AML-193 (cell line): ENCODE measurements around the gene ADAMTS13.

Source experiments
- DNase-seq, 2 experiments: peaks; one replicate each; lab custom pipeline; 2025; lab: John Stamatoyannopoulos, UW

The ADAMTS13 gene

DNA sequence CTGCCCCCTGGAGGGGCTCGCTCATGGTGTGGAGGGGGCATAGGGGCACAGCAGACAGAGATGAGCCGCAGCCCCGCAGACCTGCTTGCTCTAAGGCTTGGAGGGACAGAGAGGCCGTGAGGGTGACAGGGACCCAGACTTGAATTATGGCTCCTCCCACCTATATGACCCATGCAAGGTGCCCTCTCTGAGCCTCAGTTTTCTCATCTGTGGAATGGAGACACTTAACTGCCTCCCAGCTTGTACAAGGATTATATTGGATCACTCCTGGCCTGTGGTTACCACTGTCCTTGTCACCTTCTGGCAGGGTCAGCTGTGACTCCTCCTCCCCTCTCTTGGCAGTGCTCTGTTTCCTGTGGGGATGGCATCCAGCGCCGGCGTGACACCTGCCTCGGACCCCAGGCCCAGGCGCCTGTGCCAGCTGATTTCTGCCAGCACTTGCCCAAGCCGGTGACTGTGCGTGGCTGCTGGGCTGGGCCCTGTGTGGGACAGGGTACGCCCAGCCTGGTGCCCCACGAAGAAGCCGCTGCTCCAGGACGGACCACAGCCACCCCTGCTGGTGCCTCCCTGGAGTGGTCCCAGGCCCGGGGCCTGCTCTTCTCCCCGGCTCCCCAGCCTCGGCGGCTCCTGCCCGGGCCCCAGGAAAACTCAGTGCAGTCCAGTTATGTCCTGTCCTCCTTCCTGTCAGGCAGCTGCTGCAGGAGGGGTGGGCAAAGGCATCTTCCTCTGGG lies 32.9 kb downstream of the ADAMTS13 start:
- no peak for DNase-seq

DNA sequence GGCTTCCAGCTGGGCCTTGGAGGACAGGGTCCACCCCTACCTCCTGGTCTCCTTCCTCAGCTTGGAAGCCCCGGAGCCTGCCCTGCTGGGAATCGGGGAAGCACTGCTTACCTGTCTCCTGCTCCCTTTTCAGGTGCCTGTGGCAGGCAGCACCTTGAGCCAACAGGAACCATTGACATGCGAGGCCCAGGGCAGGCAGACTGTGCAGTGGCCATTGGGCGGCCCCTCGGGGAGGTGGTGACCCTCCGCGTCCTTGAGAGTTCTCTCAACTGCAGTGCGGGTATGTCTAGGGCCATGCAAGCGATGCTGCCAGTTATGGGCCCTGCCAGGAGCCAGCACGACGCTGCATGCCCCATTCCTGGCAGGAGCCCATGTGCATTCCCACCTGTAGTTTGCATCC lies 33.8 kb downstream of the ADAMTS13 start:
- no peak for DNase-seq

DNA sequence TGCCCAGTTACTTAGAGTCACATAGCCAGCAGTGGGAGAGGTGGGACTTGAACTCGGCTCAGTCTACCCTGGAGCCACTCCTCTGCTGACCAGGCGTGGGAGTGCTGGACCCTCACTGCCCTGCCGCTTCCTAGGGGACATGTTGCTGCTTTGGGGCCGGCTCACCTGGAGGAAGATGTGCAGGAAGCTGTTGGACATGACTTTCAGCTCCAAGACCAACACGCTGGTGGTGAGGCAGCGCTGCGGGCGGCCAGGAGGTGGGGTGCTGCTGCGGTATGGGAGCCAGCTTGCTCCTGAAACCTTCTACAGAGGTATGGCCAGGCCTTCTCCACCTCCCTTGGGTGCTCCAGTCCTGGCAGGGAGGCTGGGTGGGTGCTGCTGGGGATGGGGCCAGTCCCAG lies 34.2 kb downstream of the ADAMTS13 start:
- no peak for DNase-seq

DNA sequence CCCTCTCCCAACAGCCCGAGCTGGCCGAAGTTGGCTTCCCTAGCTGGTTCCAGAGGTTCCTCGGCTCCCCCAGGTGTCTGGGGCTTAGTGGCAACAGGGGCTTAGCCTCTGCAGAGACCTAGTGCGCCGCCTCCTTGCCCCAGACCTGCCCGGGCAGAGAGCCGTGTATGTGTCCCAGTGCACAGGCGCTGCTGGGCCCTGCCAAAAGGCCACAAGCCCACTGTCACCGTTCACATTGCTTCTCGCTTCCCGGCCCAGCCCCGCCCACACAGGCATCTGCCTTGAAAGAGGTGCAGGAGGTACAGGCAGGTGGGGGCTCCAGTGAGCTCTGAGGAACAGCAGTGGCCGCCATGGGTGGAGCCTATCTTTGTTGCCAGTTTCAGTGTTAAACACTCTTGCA lies 35.1 kb downstream of the ADAMTS13 start:
- no peak for DNase-seq

DNA sequence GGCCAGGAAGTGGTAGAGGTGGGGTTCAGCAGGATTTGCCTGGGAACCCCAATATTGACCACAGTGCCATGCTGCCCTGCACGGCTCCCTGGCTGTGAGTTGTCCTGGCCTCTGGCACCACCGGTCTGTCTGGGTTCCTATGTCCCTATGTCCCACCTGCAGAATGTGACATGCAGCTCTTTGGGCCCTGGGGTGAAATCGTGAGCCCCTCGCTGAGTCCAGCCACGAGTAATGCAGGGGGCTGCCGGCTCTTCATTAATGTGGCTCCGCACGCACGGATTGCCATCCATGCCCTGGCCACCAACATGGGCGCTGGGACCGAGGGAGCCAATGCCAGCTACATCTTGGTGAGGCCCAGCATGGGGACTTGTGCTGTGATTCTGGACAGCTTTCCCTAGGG lies 35.6 kb downstream of the ADAMTS13 start:
- no peak for DNase-seq

DNA sequence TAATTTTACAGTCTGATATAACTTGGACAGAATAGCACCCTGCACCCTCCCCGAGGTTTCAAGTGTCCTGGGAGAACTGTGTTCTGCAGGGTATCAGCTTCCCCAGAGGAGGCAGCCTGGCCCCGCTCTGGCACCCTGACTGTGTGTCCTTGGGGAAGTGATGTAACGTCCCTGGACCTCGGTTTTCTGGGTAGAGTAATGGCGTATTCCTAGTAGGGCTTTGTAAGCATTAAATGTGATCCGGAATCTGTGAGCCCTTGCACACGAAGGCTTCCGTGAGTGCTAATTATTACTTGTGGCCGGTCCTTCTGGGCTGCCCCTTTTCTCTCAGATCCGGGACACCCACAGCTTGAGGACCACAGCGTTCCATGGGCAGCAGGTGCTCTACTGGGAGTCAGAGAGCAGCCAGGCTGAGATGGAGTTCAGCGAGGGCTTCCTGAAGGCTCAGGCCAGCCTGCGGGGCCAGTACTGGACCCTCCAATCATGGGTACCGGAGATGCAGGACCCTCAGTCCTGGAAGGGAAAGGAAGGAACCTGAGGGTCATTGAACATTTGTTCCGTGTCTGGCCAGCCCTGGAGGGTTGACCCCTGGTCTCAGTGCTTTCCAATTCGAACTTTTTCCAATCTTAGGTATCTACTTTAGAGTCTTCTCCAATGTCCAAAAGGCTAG lies 36.6 kb downstream of the ADAMTS13 start:
- DNase-seq: no peak

DNA sequence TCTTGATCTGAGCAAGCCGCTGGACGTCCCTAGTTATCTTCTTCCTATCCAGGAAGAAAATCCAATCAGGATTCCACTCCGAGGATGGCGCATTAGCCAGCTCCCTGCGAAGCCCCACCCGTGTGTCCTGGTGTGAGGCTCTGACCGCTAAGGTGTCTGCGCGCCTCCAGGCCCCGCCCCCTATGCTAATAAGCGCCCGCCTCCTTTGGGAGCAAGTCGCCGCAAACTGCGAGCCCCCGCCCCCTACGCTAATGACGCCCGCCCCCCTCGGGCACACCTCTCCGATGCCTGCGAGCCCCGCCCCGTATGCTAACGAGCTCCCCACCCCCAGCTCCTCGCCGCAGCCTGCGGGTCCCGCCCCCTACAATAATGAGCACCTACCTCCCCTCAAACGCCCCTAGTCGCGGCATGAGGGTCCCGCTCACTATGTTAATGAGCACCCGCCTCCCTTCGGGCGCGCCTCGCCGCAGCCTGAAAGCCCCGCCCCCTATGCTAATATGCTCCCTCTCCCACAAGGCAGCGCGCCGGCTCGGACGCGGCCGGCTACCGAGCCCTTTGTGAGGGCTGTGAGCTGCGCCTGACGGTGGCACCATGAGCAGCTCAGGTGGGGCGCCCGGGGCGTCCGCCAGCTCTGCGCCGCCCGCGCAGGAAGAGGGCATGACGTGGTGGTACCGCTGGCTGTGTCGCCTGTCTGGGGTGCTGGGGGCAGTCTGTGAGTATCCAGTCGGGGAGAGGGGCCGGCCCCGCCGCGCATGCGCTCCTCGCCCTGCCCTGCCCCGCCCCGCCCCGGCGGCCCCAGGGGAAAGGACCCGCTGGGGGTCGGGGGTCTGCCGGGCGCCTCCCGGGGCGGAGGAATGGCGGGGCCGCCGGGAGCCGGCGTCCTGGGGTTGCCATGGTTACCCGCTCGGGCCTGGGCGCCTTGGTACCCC lies 37.6 kb downstream of the ADAMTS13 start, which contains the start of gene CACFD1:
Gene CACFD1 (plus strand): TSS at position 503 of the 929 bp plus-strand sequence. CDS start 89 bp downstream, at position 592.
- peak; percentile 78 to 84 for DNase-seq

DNA sequence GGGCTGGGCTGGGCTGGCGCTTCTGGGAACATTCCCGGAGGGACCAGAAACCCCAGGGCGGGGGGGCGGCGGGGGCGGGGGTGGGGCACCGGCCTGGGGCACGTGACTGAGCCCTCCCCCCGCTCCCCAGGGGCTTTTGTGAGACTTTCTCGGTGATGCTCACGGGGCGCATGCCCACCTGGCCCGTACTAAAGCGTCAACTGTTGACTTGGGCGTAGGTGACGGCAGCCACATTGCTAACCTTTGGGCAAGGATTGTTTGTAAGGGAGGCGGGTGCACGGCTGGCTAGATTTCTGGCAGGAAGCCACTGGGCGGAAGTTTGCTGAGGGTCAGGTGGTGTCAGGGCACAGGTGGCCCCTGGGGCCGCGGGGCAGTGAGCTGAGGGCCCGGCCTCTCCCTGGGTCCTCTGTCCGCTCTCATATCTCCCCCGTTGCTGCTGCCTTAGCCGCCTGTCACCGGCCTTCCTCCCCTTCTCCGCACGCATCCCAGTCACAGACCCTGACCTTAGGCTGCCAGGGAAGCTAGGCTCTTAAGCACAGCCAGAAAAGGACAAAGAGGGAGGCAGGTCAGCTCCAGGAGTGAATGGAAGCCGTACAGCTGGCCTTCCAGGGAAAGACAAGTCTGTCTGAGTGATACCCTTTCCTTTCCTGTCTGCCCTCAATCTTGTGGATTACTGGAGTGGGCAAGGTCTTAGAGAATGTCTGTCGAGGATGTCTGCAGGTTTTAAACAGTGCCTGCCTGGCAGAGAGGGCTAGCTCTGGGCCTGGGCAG lies 38.4 kb downstream of the ADAMTS13 start:
- no peak for DNase-seq

DNA sequence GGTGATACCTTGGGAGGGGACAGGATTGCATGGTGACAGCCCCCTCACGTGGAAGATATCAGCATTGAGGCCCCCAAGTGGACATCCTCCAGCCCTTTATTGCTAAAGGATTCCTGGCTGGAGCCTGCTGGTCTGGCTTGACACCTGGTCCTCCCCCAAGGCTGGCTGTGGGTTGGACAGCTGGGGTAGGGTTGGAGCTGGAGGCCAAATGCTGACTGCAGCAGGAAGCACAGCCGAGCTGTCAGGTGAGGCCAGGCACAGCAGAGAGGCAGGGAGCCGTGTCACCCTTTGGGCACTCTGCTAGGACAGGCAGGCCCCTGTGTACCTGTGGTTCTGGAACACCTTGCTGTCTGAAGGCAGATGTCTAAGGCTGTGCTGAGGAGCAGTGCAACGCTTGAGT lies 39.8 kb downstream of the ADAMTS13 start:
- no peak for DNase-seq

DNA sequence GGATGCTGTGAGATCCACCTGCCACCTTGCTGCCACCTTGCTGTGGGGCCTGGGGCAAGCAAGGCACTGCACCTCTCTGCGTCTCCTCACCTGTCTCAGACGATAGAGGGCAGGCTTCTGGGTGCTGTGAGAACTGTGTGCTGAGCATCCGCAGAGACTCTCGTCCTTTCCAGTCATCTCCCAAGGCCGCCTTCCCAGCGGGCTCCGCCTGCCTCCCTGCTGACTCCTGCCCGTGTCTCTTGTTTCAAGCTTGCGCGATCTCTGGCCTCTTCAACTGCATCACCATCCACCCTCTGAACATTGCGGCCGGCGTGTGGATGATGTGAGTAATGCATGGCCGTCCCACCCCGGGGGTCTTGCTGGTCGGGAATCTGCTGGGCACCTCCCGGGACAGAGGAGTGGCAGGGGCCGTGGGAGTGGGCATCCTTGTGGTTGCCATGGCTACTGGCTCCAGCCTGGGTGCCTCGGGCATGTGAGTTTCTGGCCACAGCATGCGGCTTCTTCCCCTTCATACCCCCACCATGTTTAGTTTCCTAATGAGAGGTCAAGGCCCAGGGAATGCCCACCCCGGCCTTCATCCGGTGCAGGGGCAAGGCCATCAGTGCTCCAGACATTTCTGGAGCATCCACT lies 41.2 kb downstream of the ADAMTS13 start:
- DNase-seq: no peak

DNA sequence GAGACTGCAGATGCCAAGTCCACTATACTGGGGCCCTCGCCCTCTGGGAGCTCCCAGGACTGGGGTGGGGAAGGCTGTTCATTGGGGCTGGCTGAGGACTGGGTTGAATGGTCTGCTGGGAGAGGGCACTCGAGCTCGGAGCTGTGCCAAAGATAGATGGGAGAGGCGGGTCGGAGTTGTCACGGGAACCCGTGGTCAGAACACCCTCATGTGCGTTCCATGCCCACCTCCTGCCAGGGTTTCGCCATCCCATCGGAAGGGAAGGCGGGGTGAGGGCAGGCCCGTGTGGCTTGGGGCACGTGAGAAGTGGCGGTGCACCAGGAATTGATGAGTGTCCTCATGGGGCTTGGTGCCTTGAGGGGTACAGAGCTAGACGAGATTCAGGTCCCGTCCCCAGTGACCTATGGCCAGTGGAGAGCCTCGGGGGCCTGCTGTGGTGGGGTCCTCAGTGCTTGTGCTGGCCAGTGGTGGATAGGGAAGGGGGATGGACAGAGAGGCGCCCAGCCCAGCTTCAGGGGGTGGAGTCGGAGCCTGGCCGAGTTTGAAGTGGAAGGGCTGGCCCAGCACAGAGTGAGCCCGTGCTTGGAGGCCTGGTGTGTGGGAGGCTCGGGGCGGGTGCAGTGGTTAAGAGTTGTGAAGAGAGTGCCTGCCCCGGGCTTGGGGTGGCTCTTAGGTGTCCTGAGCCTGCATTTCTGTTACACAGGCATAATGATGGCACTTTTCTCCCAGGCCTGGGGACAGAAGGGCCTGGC lies 41.9 kb downstream of the ADAMTS13 start:
- no peak for DNase-seq

DNA sequence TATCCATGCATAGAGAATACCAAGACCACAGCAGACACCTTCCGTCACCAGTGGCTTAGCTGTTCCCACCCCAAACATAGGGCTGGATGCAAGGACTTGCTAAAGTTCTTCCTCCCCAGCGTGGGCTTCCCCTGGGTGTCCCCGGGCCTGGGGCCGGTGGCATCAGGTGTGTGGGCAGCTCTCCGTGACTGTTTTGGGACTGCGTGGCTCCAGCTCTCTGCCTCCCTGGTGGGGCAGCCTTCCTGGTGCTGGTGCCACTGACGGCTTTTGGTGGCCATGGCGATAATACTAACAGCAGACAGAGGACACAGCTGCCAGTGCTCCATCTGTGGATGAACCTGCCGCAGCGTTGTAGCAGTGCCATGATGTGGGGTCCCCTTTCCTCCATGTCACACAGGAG lies 42.5 kb downstream of the ADAMTS13 start:
- DNase-seq: no peak

DNA sequence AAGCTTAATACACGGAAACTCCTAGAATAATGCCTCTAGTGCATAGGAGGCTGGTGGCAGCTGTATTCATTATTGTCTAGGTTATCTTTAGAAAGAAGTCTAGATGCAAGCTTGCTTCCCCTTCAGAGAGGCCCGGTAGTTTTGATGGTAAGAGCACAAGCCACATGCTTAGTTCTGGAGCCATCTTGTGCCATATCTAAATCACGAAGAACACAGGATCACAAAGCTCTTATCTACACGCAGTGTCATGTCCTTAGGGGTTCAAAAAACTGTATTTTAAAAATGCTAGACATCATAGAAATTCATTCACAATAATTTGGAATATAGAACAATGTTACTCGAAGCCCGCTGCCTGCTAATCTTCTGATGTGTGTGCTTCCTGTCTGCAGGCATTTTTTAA lies 43.8 kb downstream of the ADAMTS13 start:
- no peak for DNase-seq

DNA sequence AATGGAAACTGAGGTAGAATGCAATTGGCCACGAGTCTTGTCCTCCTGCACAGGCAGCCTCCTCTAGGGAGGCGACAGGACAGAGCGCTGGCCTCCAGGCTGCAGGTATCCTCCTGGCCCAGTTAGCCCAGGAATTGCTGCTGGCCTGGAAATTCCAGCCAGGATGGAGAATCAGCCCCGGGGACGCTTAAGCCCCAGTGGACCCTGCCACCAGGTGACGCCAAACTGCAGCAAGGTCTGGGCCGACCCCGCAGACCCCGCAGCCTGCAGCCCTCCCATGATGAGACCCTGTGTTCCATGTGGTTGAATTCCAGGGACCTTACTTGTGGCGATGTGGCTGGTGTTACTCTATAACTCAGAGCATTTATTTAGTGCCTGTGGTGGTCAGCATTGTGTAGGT lies 44.9 kb downstream of the ADAMTS13 start:
- DNase-seq: no peak

DNA sequence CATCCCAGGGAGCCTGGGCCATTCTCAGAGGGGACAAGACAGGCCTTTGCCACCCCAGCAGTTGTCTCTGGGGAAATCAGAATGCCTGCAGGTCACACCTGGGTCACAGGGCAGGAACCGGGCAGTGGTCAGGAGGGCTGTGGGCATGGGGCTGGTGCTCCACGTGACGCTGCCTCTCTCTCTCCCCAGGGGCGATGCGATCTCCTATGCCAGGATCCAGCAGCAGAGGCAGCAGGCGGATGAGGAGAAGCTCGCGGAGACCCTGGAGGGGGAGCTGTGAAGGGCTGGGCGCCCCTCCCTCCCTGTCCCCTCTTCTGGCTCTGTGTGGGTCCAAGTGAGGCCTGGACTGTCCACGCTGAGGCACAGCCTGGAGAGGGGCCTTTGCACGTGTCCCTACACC lies 46.2 kb downstream of the ADAMTS13 start:
- no peak for DNase-seq

DNA sequence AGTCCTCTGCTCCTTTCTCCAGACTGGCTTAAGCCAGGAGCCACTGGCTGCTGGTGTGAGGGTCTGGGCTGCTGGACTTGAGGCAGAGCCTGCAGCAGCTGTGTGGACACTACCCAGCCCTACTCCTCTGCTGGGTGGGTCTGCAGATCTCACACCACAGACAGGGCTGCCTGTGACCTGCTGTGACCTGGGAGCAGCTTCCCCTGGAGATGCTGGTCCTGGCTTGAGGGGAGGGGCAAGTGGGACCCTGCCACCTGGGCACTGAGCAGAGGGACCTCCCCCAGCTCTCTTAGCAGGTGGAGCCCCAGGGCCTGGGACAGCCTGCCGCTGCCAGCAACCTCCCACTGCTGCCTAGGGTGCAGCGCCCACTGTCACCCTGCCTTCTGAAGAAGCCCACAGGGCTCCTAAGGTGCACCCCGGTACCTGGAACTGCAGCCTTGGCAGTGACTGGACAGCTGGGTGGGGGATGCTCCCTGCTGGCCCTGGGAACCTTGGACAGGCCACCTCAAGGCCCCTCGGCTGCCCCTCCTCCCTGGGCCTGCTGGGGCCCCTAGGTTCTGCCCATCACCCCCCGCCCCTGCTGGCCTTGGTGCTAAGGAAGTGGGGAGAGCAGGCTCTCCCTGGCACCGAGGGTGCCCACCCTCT lies 46.7 kb downstream of the ADAMTS13 start:
- no peak for DNase-seq

DNA sequence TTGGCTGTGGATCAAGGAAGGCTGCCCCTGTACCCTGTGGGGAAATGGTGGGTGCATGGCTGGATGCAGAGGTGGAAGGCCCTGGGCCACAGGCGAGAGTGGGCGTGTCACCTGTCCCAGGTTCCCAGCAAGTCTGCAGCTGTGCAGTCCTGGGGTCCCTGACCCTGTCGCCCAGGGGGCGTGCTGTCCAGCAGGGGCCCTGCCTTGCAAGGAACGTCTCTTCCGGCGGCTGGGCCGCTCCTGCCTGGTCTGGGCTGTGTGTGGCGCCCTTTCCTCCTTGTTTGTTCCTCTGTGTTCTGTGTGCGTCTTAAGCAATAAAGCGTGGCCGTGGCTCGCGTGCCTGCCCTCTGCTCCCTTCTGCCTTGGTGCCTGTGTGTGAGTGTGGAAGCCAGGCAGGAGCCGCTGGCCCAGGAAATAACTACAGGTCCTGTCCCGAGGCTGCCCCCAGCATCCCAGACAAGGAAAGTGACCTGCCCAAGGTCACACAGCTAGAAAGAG lies 48.3 kb downstream of the ADAMTS13 start:
- no peak for DNase-seq

DNA sequence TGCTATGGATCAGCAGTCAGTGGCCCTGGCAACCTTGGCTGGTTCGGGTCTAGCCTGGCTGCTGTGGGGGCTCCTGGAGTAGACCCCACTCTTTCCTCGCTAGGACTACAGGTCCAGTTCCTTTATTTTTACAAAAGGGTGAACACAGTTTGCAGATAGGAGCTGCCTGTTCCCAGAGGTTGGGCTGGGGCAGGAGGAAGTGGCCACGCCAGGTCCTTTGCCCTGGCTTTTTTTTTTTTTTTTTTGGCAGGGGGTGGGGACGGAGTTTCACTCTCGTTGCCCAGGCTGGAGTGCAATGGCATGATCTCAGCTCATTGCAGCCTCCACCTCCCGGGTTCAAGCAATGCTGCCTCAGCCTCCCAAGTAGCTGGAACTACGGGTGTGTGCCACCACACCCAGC lies 48.8 kb downstream of the ADAMTS13 start:
- DNase-seq: no peak

DNA sequence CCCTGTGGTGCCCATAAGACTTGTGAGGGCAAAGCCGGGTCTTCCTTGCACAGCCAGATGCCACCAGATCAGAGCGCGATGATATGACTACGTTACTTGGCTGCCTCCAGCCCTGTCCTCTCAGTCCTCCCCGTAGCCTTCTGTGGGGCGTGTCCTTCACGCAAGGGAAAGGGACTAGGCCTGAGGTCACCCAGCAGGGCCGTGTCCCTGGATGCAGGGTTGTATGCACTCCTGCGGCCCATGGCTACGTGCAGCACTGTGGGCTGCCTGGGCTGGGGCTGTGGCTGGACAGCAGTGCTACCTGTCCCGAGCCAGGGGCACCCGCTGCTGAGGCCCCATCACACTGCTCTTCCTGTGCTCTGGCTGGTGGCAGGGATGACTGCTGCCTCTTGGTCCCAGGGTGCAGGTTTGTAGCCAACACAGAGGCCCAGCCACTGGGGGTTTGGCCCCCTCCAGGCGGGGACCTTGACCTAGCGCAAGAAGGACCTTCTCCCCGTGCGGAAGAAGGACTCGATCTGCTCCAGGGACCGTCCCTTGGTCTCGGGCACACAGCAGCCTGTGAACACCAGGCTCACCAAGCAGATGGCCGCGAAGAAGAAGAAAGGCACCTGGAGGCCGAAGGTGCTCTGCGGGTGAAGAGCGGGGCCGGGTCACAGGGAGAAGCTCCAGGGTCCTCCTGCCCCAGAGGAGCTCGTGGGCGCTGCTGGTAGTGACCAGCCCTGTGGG lies 49.5 kb downstream of the ADAMTS13 start:
- no peak for DNase-seq
